H9 (cell line): ENCODE data around the gene SURF2. TPM values are rescaled to one million over a fixed set of nuclear protein-coding genes. Genes with fewer than 3 reads are reported as not detected.

Source experiments
- DNase-seq: peaks from one replicate; pipeline ENCODE4 v3.0.0-alpha.2; 2017
- H2AFZ ChIP-seq: one replicate; pipeline ENCODE4 v1.6.1; 2013; ENCODE audit warnings: mild to moderate bottlenecking, low read length, control low read depth, moderate library complexity
- H2AK5ac ChIP-seq: 2 replicates; pipeline ENCODE4 v1.6.1; 2013; ENCODE audit warnings: low read length, control low read depth, mixed read lengths; ENCODE audit not compliant: insufficient read length
- H2BK120ac ChIP-seq: one replicate; pipeline ENCODE4 v1.6.1; 2013; ENCODE audit warnings: low read depth, mild to moderate bottlenecking, low read length, control low read depth, inconsistent platforms; ENCODE audit not compliant: poor library complexity, severe bottlenecking
- H2BK12ac ChIP-seq: 2 replicates; pipeline ENCODE4 v1.6.1; 2013; ENCODE audit warnings: low read length, control low read depth, mixed read lengths, low read depth; ENCODE audit not compliant: insufficient read length
- H2BK15ac ChIP-seq: 2 replicates; pipeline ENCODE4 v1.6.1; 2013; ENCODE audit warnings: low read depth, low read length, control low read depth
- H2BK20ac ChIP-seq: one replicate; pipeline ENCODE4 v1.6.1; 2013; ENCODE audit warnings: low read depth, mild to moderate bottlenecking, low read length, control low read depth, inconsistent platforms; ENCODE audit not compliant: poor library complexity, severe bottlenecking
- H2BK5ac ChIP-seq: 2 replicates; pipeline ENCODE4 v1.6.1; 2013; ENCODE audit warnings: low read length, control low read depth, mixed read lengths; ENCODE audit not compliant: insufficient read length
- H3K14ac ChIP-seq: 2 replicates; pipeline ENCODE4 v1.6.1; 2013; ENCODE audit warnings: low read length, control low read depth; ENCODE audit not compliant: insufficient read depth
- H3K18ac ChIP-seq: 2 replicates; pipeline ENCODE4 v1.6.1; 2013; ENCODE audit warnings: low read depth, mild to moderate bottlenecking, mixed read lengths, low read length, control low read depth; ENCODE audit not compliant: insufficient read length
- H3K23ac ChIP-seq: 2 replicates; pipeline ENCODE4 v1.6.1; 2013; ENCODE audit warnings: low read length, control low read depth, mixed read lengths, low read depth; ENCODE audit not compliant: insufficient read length
- H3K23me2 ChIP-seq: 2 replicates; pipeline ENCODE4 v1.6.1; 2013; ENCODE audit warnings: low read depth, mild to moderate bottlenecking, mixed read lengths, low read length, control low read depth; ENCODE audit not compliant: insufficient read length, poor library complexity, severe bottlenecking
- H3K27ac ChIP-seq: 2 replicates; pipeline ENCODE4 v1.5.1; 2013; ENCODE audit warnings: low read length, control low read depth, mixed read lengths, low read depth; ENCODE audit not compliant: insufficient read length
- H3K27me3 ChIP-seq: 2 replicates; pipeline ENCODE4 v1.6.1; 2013; ENCODE audit warnings: low read length, control low read depth, inconsistent platforms; ENCODE audit not compliant: insufficient read depth
- H3K4ac ChIP-seq: 2 replicates; pipeline ENCODE4 v1.6.1; 2013; ENCODE audit warnings: low read depth, mild to moderate bottlenecking, control low read depth, inconsistent platforms, low read length, moderate library complexity
- H3K4me1 ChIP-seq: 2 replicates; pipeline ENCODE4 v1.6.1; 2013; ENCODE audit warnings: low read length, control low read depth, inconsistent platforms; ENCODE audit not compliant: insufficient read depth
- H3K4me2 ChIP-seq: 2 replicates; pipeline ENCODE4 v1.6.1; 2013; ENCODE audit warnings: low read length, control low read depth, mixed read lengths; ENCODE audit not compliant: insufficient read length, insufficient read depth
- H3K56ac ChIP-seq: 2 replicates; pipeline ENCODE4 v1.6.1; 2013; ENCODE audit warnings: low read depth, mild to moderate bottlenecking, mixed read lengths, low read length, control low read depth; ENCODE audit not compliant: insufficient read length
- H3K79me1 ChIP-seq: 2 replicates; pipeline ENCODE4 v1.6.1; 2013; ENCODE audit warnings: low read depth, mild to moderate bottlenecking, moderate library complexity, low read length, control low read depth, inconsistent platforms; ENCODE audit not compliant: insufficient read depth, poor library complexity, severe bottlenecking
- H3K79me2 ChIP-seq: 2 replicates; pipeline ENCODE4 v1.6.1; 2013; ENCODE audit warnings: low read length, control low read depth, inconsistent platforms; ENCODE audit not compliant: insufficient read depth
- H3K9ac ChIP-seq: 2 replicates; pipeline ENCODE4 v1.6.1; 2013; ENCODE audit warnings: low read length, control low read depth, mixed read lengths; ENCODE audit not compliant: insufficient read length; ENCODE audit errors: extremely low read depth
- H3K9me3 ChIP-seq: one replicate; pipeline ENCODE4 v1.6.1; 2013; ENCODE audit warnings: low read depth, low read length, inconsistent platforms; ENCODE audit not compliant: control insufficient read depth
- H3T11ph ChIP-seq: one replicate; pipeline ENCODE4 v1.6.1; 2013; ENCODE audit warnings: mild to moderate bottlenecking, low read length, control low read depth, inconsistent platforms
- H4K20me1 ChIP-seq: one replicate; pipeline ENCODE4 v1.6.1; 2013; ENCODE audit not compliant: control insufficient read depth, insufficient read length, insufficient read depth
- H4K5ac ChIP-seq: 2 replicates; pipeline ENCODE4 v1.6.1; 2013; ENCODE audit warnings: low read depth, mild to moderate bottlenecking, mixed read lengths, low read length, control low read depth; ENCODE audit not compliant: insufficient read length
- H4K8ac ChIP-seq: replicated peaks from 2 replicates; pipeline ENCODE4 v1.6.1; 2013; ENCODE audit warnings: low read length, control low read depth, mixed read lengths, low read depth; ENCODE audit not compliant: insufficient read length
- H4K91ac ChIP-seq: 2 replicates; pipeline ENCODE4 v1.6.1; 2013; ENCODE audit warnings: low read depth, mild to moderate bottlenecking, moderate library complexity, mixed read lengths, low read length, control low read depth; ENCODE audit not compliant: insufficient read length
- H3K27ac Mint-ChIP-seq, 3 experiments: 2 replicates in 2 of 3; 3 replicates in 1 of 3; pipeline ENCODE4 v1.8.0; 2020 to 2021; ENCODE audit warnings: mixed read lengths in 3 of 3, mild to moderate bottlenecking in 1 of 3, moderate library complexity in 1 of 3
- H3K27me3 Mint-ChIP-seq: 2 replicates; pipeline ENCODE4 v1.8.0; 2021; ENCODE audit warnings: low read depth, mild to moderate bottlenecking, moderate library complexity, mixed read lengths
- H3K36me3 Mint-ChIP-seq, 3 experiments: 2 replicates in 2 of 3; 3 replicates in 1 of 3; pipeline ENCODE4 v1.8.0; 2020 to 2021; ENCODE audit warnings: low read depth in 3 of 3, mixed read lengths in 3 of 3; ENCODE audit not compliant: insufficient read depth in 1 of 3
- H3K4me1 Mint-ChIP-seq, 2 experiments: 2 replicates each; pipeline ENCODE4 v1.8.0; 2020; ENCODE audit warnings: mixed read lengths in 2 of 2
- H3K4me3 Mint-ChIP-seq, 2 experiments: 2 replicates in 1 of 2; 3 replicates in 1 of 2; pipeline ENCODE4 v1.8.0; 2020 to 2021; ENCODE audit warnings: mild to moderate bottlenecking in 2 of 2, mixed read lengths in 2 of 2, moderate library complexity in 1 of 2
- H3K9me3 Mint-ChIP-seq, 2 experiments: 2 replicates in 1 of 2; 3 replicates in 1 of 2; pipeline ENCODE4 v1.8.0; 2020; ENCODE audit warnings: mild to moderate bottlenecking in 2 of 2, mixed read lengths in 2 of 2, moderate library complexity in 1 of 2
- CTCF ChIP-seq: fragments of 200-600 bp; sonication (generic); conservative IDR thresholded peaks from 3 replicates; pipeline ENCODE4 v1.8.0; 2021; ENCODE audit warnings: antibody characterized with exemption, mild to moderate bottlenecking
- WGBS: extraction: QIAGEN DNeasy Blood & Tissue Kit; methylation state at CpG from one replicate; pipeline ENCODE4 v1.1.7; 2013; ENCODE audit warnings: missing lambda C conversion rate, low lambda C conversion rate, mixed read lengths; ENCODE audit not compliant: insufficient read length; ENCODE audit errors: extremely low coverage; 5-methylcytosine and 5-hydroxymethylcytosine counted together
- total RNA-seq: library from RNA; stranded (reverse); gene quantifications from 2 replicates; pipeline ENCODE4 v1.2.1, GENCODE V29; 2021

Gene SURF2
- total RNA-seq, 1 experiment from 2014 or later: 44.4 TPM

DNA sequence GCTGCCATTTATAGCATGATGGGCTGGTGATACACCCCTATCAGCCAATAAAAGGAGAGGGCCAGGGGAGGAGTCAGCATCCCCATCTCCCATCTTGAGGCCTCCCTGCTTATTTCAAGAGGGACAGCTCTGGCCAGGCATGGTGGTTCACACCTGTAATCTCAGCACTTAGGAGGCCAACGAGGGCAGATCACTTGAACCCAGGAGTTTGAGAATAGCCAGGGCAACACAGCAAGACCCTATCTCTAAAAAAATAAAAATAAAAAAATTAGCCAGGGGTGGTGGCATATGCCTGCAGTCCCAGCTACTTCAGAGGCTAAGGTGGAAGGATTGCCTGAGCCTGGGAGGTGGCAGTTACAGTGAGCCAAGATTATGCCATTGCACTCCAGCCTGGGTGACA lies 51.7 kb downstream of the SURF2 start:
- Histone ChIP-seq H3K9me3 (no peaks in the 10 kb centered on the region), H3T11ph (no peak overlapping the region), H2AK5ac (no peak overlapping the region), H3K79me2 (no peaks in the 10 kb centered on the region), H3K14ac (no peak overlapping the region), H2AFZ (no peak overlapping the region), H3K4ac (no peak overlapping the region), H3K4me1 (no peaks in the 10 kb centered on the region), H3K4me2 (no peak overlapping the region), H2BK12ac (no peak overlapping the region), H4K5ac (no peak overlapping the region), H3K27me3 (no peaks in the 10 kb centered on the region), H2BK5ac (no peak overlapping the region), H3K56ac (no peak overlapping the region), H3K18ac (no peak overlapping the region), H4K8ac (no peak overlapping the region), H2BK20ac (no peak overlapping the region), H3K27ac (no peak overlapping the region), H4K20me1 (peaks cover 4% of the 10 kb centered on the region), H3K79me1 (no peaks in the 10 kb centered on the region), H2BK120ac (no peak overlapping the region), H3K23ac (no peak overlapping the region), H3K9ac (no peak overlapping the region), H2BK15ac (no peak overlapping the region), H4K91ac (no peak overlapping the region), H3K23me2 (no peaks in the 10 kb centered on the region)
- Mint-ChIP-seq H3K4me1 (peaks cover 0 to 2% of the 10 kb centered on the region in 2 experiments; a peak in 1 of 4 replicates), H3K27me3 (no peaks in the 10 kb centered on the region), H3K27ac (no peak overlapping the region), H3K36me3 (peaks cover 47 to 82% (median 76%) of the 10 kb centered on the region in 3 experiments), H3K4me3 (no peak overlapping the region), H3K9me3 (no peaks in the 10 kb centered on the region; a peak in 1 of 5 replicates)
- no peak for DNase-seq
- no CpG with 5 or more reads among the region's 1 CpG for WGBS
- no peak for TF ChIP-seq CTCF

Other genes starting within 250 kb of the SURF2 start
- gene RALGDS, start 235.3 kb upstream of the SURF2 start, total RNA-seq: 20.9 and 21.3 TPM in 2 replicates
- 9.3 TPM in 2 replicates for gene GBGT1, start 192.6 kb upstream of the SURF2 start, total RNA-seq
- not detected in 2 replicates for gene OBP2B, start 147.3 kb upstream of the SURF2 start, total RNA-seq
- gene ABO, start 81.3 kb upstream of the SURF2 start, total RNA-seq: 0.31 and 0.37 TPM in 2 replicates
- 55.1 and 56.3 TPM in 2 replicates for gene SURF6, start 20.4 kb upstream of the SURF2 start, total RNA-seq
- gene MED22, start 8.4 kb upstream of the SURF2 start, total RNA-seq: 60.1 and 63.7 TPM in 2 replicates
- gene RPL7A, start 8.3 kb upstream of the SURF2 start, total RNA-seq: 2,874 and 2,895 TPM in 2 replicates
- 43.3 and 46.8 TPM in 2 replicates for gene SURF1, start 63 bp upstream of the SURF2 start, total RNA-seq
- 146 and 148 TPM in 2 replicates for gene SURF4, start 19.5 kb downstream of the SURF2 start, total RNA-seq
- 0.57 TPM in 1 of 2 replicates, not detected in the other for gene STKLD1, start 19.8 kb downstream of the SURF2 start, total RNA-seq
- gene REXO4, start 61.5 kb downstream of the SURF2 start, total RNA-seq: 33.6 and 35.2 TPM in 2 replicates
- 8.2 and 8.8 TPM in 2 replicates for gene ADAMTS13, start 65.8 kb downstream of the SURF2 start, total RNA-seq
- gene CACFD1, start 103.4 kb downstream of the SURF2 start, total RNA-seq: 20.0 and 20.2 TPM in 2 replicates
- 18.7 and 19.5 TPM in 2 replicates for gene SLC2A6, start 122.5 kb downstream of the SURF2 start, total RNA-seq
- gene MYMK, start 168.4 kb downstream of the SURF2 start, total RNA-seq: not detected in 2 replicates
- 0.61 and 0.86 TPM in 2 replicates for gene ADAMTSL2, start 178.2 kb downstream of the SURF2 start, total RNA-seq